Measurements from ENCODE around the gene SRMS.

SRMS gene

GRCh38 chr20:63556873-63557478 lies 9.4 kb upstream of the SRMS start:
- no CpG with 5 or more reads among the region's 23 CpGs for WGBS, 2 donors (ENCODE audit: extremely low coverage in 2 of 2, insufficient read length in 2 of 2, insufficient replicate concordance in 1 of 2)
- no peak overlapping the region for H3K27ac ChIP-seq (replicated peaks; ENCODE audit: low read length)

GRCh38 chr20:63555661-63556381 lies 8.3 kb upstream of the SRMS start:
- Histone ChIP-seq H2AFZ (ENCODE audit: low read length) (no peak overlapping the region), H3K27me3 (ENCODE audit: control insufficient read depth in 3 of 3, insufficient read depth in 3 of 3, low read depth in 1 of 3, low read length in 3 of 3) (peaks cover 0 to 4% (median 0%) of the 10 kb centered on the region in 3 experiments), H3K36me3 (replicated peaks in 1 of 2; ENCODE audit: control insufficient read depth in 2 of 2, insufficient read depth in 2 of 2, low read length in 2 of 2) (no peaks in the 10 kb centered on the region), H3K27ac (replicated peaks; ENCODE audit: low read length) (no peak overlapping the region), H3K79me1 (ENCODE audit: low read depth, low read length) (peaks cover 2% of the 10 kb centered on the region), H3K18ac (ENCODE audit: low read length) (peak overlapping the region; percentile 72), H3K14ac (ENCODE audit: low read length) (peak overlapping the region; percentile 76), H2BK12ac (ENCODE audit: low read length) (peak overlapping the region; percentile 46), H3K4me1 (ENCODE audit: control insufficient read depth in 2 of 2, insufficient read depth in 1 of 2, low read depth in 1 of 2, low read length in 2 of 2) (peaks cover 17 to 18% of the 10 kb centered on the region in 2 donors), H3K9me3 (replicated peaks in 1 of 2; ENCODE audit: control insufficient read depth in 2 of 2, insufficient read depth in 1 of 2, low read depth in 1 of 2, low read length in 2 of 2) (no peaks in the 10 kb centered on the region), H4K91ac (ENCODE audit: low read depth, low read length, poor library complexity) (peak overlapping the region; percentile 75), H3K4me3 (ENCODE audit: low read length in 2 of 2) (no peak overlapping the region), H3K23ac (ENCODE audit: low read depth, low read length, poor library complexity) (peak overlapping the region; percentile 81), H4K8ac (ENCODE audit: low read depth, low read length) (no peak overlapping the region), H2AK5ac (ENCODE audit: low read depth, low read length) (peak overlapping the region; percentile 99), H3K4ac (ENCODE audit: low read length) (peak overlapping the region; percentile 14), H2BK120ac (ENCODE audit: low read depth, low read length) (no peak overlapping the region), H2BK5ac (ENCODE audit: low read length) (peak overlapping the region; percentile 4), H3K9ac (ENCODE audit: low read depth, low read length, poor library complexity) (no peak overlapping the region), H3K4me2 (ENCODE audit: insufficient read depth, low read length, poor library complexity, severe bottlenecking) (no peak overlapping the region), H2BK15ac (ENCODE audit: low read length) (peak overlapping the region; percentile 100)
- WGBS, 2 donors (ENCODE audit: extremely low coverage in 2 of 2, insufficient read length in 2 of 2, insufficient replicate concordance in 1 of 2) = no CpG with 5 or more reads among the region's 45 CpGs
- DNase-seq (ENCODE audit: low spot score) = no peak

More at GRCh38 chr20:63556873-63557478, 9.4 kb upstream of the SRMS start:
- Histone ChIP-seq H3K4ac (ENCODE audit: low read length) (peak overlapping the region; percentile 84), H3K18ac (ENCODE audit: low read length) (peak overlapping the region; percentile 93), H2BK120ac (ENCODE audit: low read depth, low read length) (peak overlapping the region; percentile 72), H2AFZ (ENCODE audit: low read length) (no peak overlapping the region), H3K4me3 (ENCODE audit: low read length in 2 of 2) (no peak overlapping the region), H3K36me3 (replicated peaks in 1 of 2; ENCODE audit: control insufficient read depth in 2 of 2, insufficient read depth in 2 of 2, low read length in 2 of 2) (no peaks in the 10 kb centered on the region), H3K27me3 (ENCODE audit: control insufficient read depth in 3 of 3, insufficient read depth in 3 of 3, low read depth in 1 of 3, low read length in 3 of 3) (no peaks in the 10 kb centered on the region), H3K14ac (ENCODE audit: low read length) (peak overlapping the region; percentile 97), H2BK5ac (ENCODE audit: low read length) (peak overlapping the region; percentile 53), H2AK5ac (ENCODE audit: low read depth, low read length) (peak overlapping the region; percentile 97), H3K4me2 (ENCODE audit: insufficient read depth, low read length, poor library complexity, severe bottlenecking) (peak overlapping the region; percentile 11), H3K79me1 (ENCODE audit: low read depth, low read length) (peaks cover 2% of the 10 kb centered on the region), H3K9me3 (replicated peaks in 1 of 2; ENCODE audit: control insufficient read depth in 2 of 2, insufficient read depth in 1 of 2, low read depth in 1 of 2, low read length in 2 of 2) (no peaks in the 10 kb centered on the region), H4K8ac (ENCODE audit: low read depth, low read length) (peak overlapping the region; percentile 65), H2BK12ac (ENCODE audit: low read length) (no peak overlapping the region), H2BK15ac (ENCODE audit: low read length) (peak overlapping the region; percentile 26), H3K4me1 (ENCODE audit: control insufficient read depth in 2 of 2, insufficient read depth in 1 of 2, low read depth in 1 of 2, low read length in 2 of 2) (peaks cover 15 to 18% of the 10 kb centered on the region in 2 donors), H3K23ac (ENCODE audit: low read depth, low read length, poor library complexity) (peak overlapping the region; percentile 80), H4K91ac (ENCODE audit: low read depth, low read length, poor library complexity) (no peak overlapping the region), H3K9ac (ENCODE audit: low read depth, low read length, poor library complexity) (peak overlapping the region; percentile 70)
- peak; percentile 33 for DNase-seq (ENCODE audit: low spot score)

- peak overlapping the region; percentile 53 for H4K91ac ChIP-seq (ENCODE audit: low read depth, low read length, poor library complexity)
- H3K4ac ChIP-seq (ENCODE audit: low read length) = peak overlapping the region; percentile 23
- peak overlapping the region; percentile 99 for H2AFZ ChIP-seq (ENCODE audit: low read length)
- peak overlapping the region; percentile 94 for H3K14ac ChIP-seq (ENCODE audit: low read length)
- peak overlapping the region; percentile 50 to 77 for H3K4me3 ChIP-seq (ENCODE audit: low read length in 2 of 2)
- peak overlapping the region; percentile 83 for H3K4me2 ChIP-seq (ENCODE audit: insufficient read depth, low read length, poor library complexity, severe bottlenecking)
- no peaks in the 10 kb centered on the region for H3K36me3 ChIP-seq (replicated peaks in 1 of 2; ENCODE audit: control insufficient read depth in 2 of 2, insufficient read depth in 2 of 2, low read length in 2 of 2)
- H3K27me3 ChIP-seq (ENCODE audit: control insufficient read depth in 3 of 3, insufficient read depth in 3 of 3, low read depth in 1 of 3, low read length in 3 of 3) = peaks cover 0 to 5% (median 0%) of the 10 kb centered on the region in 3 experiments
- DNase-seq (ENCODE audit: low spot score) = no peak
- H3K27ac ChIP-seq (replicated peaks; ENCODE audit: low read length) = no peak overlapping the region
- H3K4me1 ChIP-seq (ENCODE audit: control insufficient read depth in 2 of 2, insufficient read depth in 1 of 2, low read depth in 1 of 2, low read length in 2 of 2) = peaks cover 17 to 18% of the 10 kb centered on the region in 2 donors
- H2BK12ac ChIP-seq (ENCODE audit: low read length) = peak overlapping the region; percentile 90
- WGBS, 2 donors (ENCODE audit: extremely low coverage in 2 of 2, insufficient read length in 2 of 2, insufficient replicate concordance in 1 of 2) = no CpG with 5 or more reads among the region's 38 CpGs
- H3K18ac ChIP-seq (ENCODE audit: low read length) = peak overlapping the region; percentile 91
- H2BK120ac ChIP-seq (ENCODE audit: low read depth, low read length) = peak overlapping the region; percentile 94
- peak overlapping the region; percentile 100 for H2BK15ac ChIP-seq (ENCODE audit: low read length)
- peak overlapping the region; percentile 82 for H2BK5ac ChIP-seq (ENCODE audit: low read length)
- H3K79me1 ChIP-seq (ENCODE audit: low read depth, low read length) = peaks cover 2% of the 10 kb centered on the region
- H3K23ac ChIP-seq (ENCODE audit: low read depth, low read length, poor library complexity) = peak overlapping the region; percentile 80
- peak overlapping the region; percentile 99 for H2AK5ac ChIP-seq (ENCODE audit: low read depth, low read length)
- H4K8ac ChIP-seq (ENCODE audit: low read depth, low read length) = peak overlapping the region; percentile 17
- H3K9ac ChIP-seq (ENCODE audit: low read depth, low read length, poor library complexity) = peak overlapping the region; percentile 90
- H3K9me3 ChIP-seq (replicated peaks in 1 of 2; ENCODE audit: control insufficient read depth in 2 of 2, insufficient read depth in 1 of 2, low read depth in 1 of 2, low read length in 2 of 2) = no peaks in the 10 kb centered on the region
These were observed 7.1 kb upstream of the SRMS start for GRCh38 chr20:63554361-63555278.
